Osteocyte (in vitro differentiated cells): Measurements from ENCODE around the gene VPS50. TPM values are rescaled to one million over a fixed set of nuclear protein-coding genes. Genes with fewer than 3 reads are reported as not detected.

Experiments
- DNase-seq: peaks from one replicate; pipeline ENCODE4 v3.0.0; 2021; ENCODE audit warnings: mixed read lengths; ENCODE audit not compliant: unreplicated experiment; ENCODE audit errors: extremely low spot score
- H3K27ac Mint-ChIP-seq: one replicate; pipeline ENCODE4 v1.8.0; 2021; ENCODE audit warnings: mild to moderate bottlenecking, mixed read lengths; ENCODE audit not compliant: unreplicated experiment
- H3K27me3 Mint-ChIP-seq: one replicate; pipeline ENCODE4 v1.8.0; 2021; ENCODE audit warnings: mixed read lengths; ENCODE audit not compliant: unreplicated experiment
- H3K36me3 Mint-ChIP-seq: one replicate; pipeline ENCODE4 v1.8.0; 2021; ENCODE audit warnings: mixed read lengths; ENCODE audit not compliant: unreplicated experiment
- H3K4me1 Mint-ChIP-seq: one replicate; pipeline ENCODE4 v1.8.0; 2021; ENCODE audit warnings: mixed read lengths; ENCODE audit not compliant: unreplicated experiment
- H3K4me3 Mint-ChIP-seq: one replicate; pipeline ENCODE4 v1.8.0; 2021; ENCODE audit warnings: mild to moderate bottlenecking, moderate library complexity, mixed read lengths; ENCODE audit not compliant: unreplicated experiment
- H3K9me3 Mint-ChIP-seq: one replicate; pipeline ENCODE4 v1.8.0; 2021; ENCODE audit warnings: mixed read lengths; ENCODE audit not compliant: unreplicated experiment
- total RNA-seq: library from RNA; stranded (reverse); gene quantifications from 2 replicates; pipeline ENCODE4 v1.2.1, GENCODE V29; 2021
- TF ChIP-seq, protein P1 (sequence below): fragments of 200-600 bp; sonication (generic); IDR thresholded peaks from 2 replicates; pipeline ENCODE4 v1.5.0; 2021; ENCODE audit warnings: antibody characterized with exemption, mild to moderate bottlenecking, moderate library complexity

The VPS50 gene
- total RNA-seq, 1 donor from 2014 or later = 23.7 TPM

DNA sequence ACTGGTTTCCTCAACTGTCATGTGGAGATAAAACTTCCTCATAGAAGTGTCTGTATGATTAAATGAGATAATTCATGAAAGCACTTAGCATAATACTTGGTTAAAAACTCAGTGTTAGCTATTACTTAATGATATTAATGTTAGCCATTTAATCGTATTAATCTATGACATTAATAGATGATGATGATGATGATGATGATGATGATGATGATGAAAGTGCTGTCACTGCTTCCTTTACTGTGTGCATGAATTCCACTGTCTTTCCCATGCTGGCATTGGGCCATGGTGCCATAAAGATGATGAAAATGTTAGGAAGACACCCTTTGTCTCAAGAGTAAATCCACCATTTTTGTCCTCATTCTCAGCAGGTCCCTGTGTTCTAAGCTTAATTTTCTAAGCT, 75.8 kb downstream of the VPS50 start:
- H3K27me3 Mint-ChIP-seq = no peaks in the 10 kb centered on the region
- no peak overlapping the region for H3K27ac Mint-ChIP-seq
- H3K9me3 Mint-ChIP-seq = no peaks in the 10 kb centered on the region
- peaks cover 15% of the 10 kb centered on the region for H3K36me3 Mint-ChIP-seq
- TF ChIP-seq, protein P1, sequence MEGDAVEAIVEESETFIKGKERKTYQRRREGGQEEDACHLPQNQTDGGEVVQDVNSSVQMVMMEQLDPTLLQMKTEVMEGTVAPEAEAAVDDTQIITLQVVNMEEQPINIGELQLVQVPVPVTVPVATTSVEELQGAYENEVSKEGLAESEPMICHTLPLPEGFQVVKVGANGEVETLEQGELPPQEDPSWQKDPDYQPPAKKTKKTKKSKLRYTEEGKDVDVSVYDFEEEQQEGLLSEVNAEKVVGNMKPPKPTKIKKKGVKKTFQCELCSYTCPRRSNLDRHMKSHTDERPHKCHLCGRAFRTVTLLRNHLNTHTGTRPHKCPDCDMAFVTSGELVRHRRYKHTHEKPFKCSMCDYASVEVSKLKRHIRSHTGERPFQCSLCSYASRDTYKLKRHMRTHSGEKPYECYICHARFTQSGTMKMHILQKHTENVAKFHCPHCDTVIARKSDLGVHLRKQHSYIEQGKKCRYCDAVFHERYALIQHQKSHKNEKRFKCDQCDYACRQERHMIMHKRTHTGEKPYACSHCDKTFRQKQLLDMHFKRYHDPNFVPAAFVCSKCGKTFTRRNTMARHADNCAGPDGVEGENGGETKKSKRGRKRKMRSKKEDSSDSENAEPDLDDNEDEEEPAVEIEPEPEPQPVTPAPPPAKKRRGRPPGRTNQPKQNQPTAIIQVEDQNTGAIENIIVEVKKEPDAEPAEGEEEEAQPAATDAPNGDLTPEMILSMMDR = no peak
- H3K4me1 Mint-ChIP-seq = peaks cover 6% of the 10 kb centered on the region
- DNase-seq = no peak
- no peak overlapping the region for H3K4me3 Mint-ChIP-seq

- peaks cover 22% of the 10 kb centered on the region for H3K36me3 Mint-ChIP-seq
- no peak for DNase-seq
- H3K4me1 Mint-ChIP-seq = peaks cover 6% of the 10 kb centered on the region
- H3K4me3 Mint-ChIP-seq = no peak overlapping the region
- TF ChIP-seq, protein P1 = no peak
- H3K27me3 Mint-ChIP-seq = no peaks in the 10 kb centered on the region
- no peak overlapping the region for H3K27ac Mint-ChIP-seq
- no peaks in the 10 kb centered on the region for H3K9me3 Mint-ChIP-seq
These were observed 78.2 kb downstream of the VPS50 start for GRCh38 chr7:93310346-93310745.

DNA sequence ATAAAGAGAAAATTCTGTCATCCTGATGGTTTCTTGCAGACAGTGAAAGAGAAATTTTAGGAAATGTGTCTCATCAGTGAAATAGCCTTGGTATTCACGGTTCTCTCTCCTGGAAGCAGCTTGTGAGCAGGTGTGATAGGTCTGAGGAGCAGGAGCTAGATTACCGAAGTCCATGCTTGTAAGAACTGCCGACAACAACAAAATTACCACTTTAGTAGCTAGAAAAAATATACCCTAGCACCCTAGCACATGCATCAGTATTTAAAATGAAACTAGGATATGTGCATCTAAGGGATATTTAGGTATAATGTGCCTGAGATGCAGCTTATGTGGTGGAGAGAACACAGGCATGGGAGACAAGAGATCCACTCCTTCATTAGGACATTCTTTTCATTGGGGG, 82.3 kb downstream of the VPS50 start:
- no peaks in the 10 kb centered on the region for H3K9me3 Mint-ChIP-seq
- H3K27me3 Mint-ChIP-seq = no peaks in the 10 kb centered on the region
- H3K36me3 Mint-ChIP-seq = peaks cover 17% of the 10 kb centered on the region
- no peak overlapping the region for H3K27ac Mint-ChIP-seq
- DNase-seq = no peak
- no peak overlapping the region for H3K4me3 Mint-ChIP-seq
- TF ChIP-seq, protein P1 = no peak
- peaks cover 2% of the 10 kb centered on the region for H3K4me1 Mint-ChIP-seq

DNA sequence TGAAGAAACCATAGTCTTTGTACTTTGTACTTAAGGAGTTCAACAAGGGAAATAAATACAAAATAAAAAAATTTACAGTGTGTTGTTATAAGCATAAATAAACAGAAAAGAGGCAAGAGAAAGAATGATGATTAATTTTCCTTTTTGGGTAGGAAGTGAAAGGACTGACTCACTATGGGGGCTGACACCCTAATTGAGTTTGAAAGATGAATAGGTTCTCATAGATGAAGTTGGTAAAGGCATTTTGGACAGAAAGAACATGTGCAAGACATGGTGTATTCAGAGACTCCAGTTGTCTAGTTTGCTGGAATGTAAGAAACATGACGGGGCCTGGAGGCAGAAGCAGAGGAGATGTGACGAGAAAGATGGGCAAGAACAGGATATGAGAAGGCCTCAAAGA, 83.7 kb downstream of the VPS50 start:
- Mint-ChIP-seq H3K4me1 (peaks cover 2% of the 10 kb centered on the region), H3K4me3 (no peak overlapping the region), H3K9me3 (no peaks in the 10 kb centered on the region), H3K27me3 (no peaks in the 10 kb centered on the region), H3K27ac (no peak overlapping the region), H3K36me3 (peaks cover 20% of the 10 kb centered on the region)
- no peak for DNase-seq
- TF ChIP-seq, protein P1 = no peak

GRCh38 chr7:93316730-93317129, 84.6 kb downstream of the VPS50 start:
- peaks cover 25% of the 10 kb centered on the region for H3K36me3 Mint-ChIP-seq
- no peak overlapping the region for H3K27ac Mint-ChIP-seq
- peaks cover 2% of the 10 kb centered on the region for H3K4me1 Mint-ChIP-seq
- no peak for DNase-seq
- H3K27me3 Mint-ChIP-seq = no peaks in the 10 kb centered on the region
- no peaks in the 10 kb centered on the region for H3K9me3 Mint-ChIP-seq
- H3K4me3 Mint-ChIP-seq = no peak overlapping the region
- TF ChIP-seq, protein P1 = no peak
